ENCODE results near the gene ZNF12. TPM values are rescaled to one million over a fixed set of nuclear protein-coding genes. Genes with fewer than 3 reads are reported as not detected.
"Not testable (repeated sequence)": the region's sequence is repeated elsewhere in the genome, so short reads cannot be mapped to it uniquely, and the experiment has no call there.

ZNF12 gene
- total RNA-seq: 10 to 100 TPM; 15.5 to 18.0 TPM
- 10.3 TPM for polyA plus RNA-seq (ENCODE audit: insufficient read depth, low read depth, low replicate concordance)
- long read RNA-seq, donor 1, full-length matches to known transcripts: 8 of 8 reads
- long read RNA-seq, donor 1, partial matches to known transcripts: 0 of 8 reads
- long read RNA-seq, donor 1, other reads (novel, unspliced or antisense): 0 of 8 reads
- long read RNA-seq, donor 2, full-length matches to known transcripts: 5 of 5 reads
- long read RNA-seq, donor 2, partial matches to known transcripts: 0 of 5 reads
- long read RNA-seq, donor 2, other reads (novel, unspliced or antisense): 0 of 5 reads

- peak; percentile 96 for DNase-seq
- no peaks in the 10 kb centered on the region for H3K36me3 ChIP-seq (ENCODE audit: low read depth, missing control alignments)
- intact Hi-C loops (cut with DNase I; ENCODE audit: low total_unique reads): no loop called here
- peak within 1 kb of the TSS; percentile 51 to 89 for H3K27ac ChIP-seq
- peaks cover 10% of the 10 kb centered on the region for H3K4me1 ChIP-seq
- no peaks in the 10 kb centered on the region for H3K27me3 ChIP-seq
- 1 to 4% methylated on average over 19 to 55 of the region's 65 CpGs for WGBS, 2 donors
- TF ChIP-seq, protein P1, sequence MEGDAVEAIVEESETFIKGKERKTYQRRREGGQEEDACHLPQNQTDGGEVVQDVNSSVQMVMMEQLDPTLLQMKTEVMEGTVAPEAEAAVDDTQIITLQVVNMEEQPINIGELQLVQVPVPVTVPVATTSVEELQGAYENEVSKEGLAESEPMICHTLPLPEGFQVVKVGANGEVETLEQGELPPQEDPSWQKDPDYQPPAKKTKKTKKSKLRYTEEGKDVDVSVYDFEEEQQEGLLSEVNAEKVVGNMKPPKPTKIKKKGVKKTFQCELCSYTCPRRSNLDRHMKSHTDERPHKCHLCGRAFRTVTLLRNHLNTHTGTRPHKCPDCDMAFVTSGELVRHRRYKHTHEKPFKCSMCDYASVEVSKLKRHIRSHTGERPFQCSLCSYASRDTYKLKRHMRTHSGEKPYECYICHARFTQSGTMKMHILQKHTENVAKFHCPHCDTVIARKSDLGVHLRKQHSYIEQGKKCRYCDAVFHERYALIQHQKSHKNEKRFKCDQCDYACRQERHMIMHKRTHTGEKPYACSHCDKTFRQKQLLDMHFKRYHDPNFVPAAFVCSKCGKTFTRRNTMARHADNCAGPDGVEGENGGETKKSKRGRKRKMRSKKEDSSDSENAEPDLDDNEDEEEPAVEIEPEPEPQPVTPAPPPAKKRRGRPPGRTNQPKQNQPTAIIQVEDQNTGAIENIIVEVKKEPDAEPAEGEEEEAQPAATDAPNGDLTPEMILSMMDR (IDR thresholded peaks at IDR 0.05): peak in 1 of 3 experiments; percentile 2
- TF ChIP-seq POLR2A (IDR thresholded peaks at IDR 0.05): no peak
- peak within 1 kb of the TSS; percentile 91 to 98 for H3K4me3 ChIP-seq
- H3K9me3 ChIP-seq: no peaks in the 10 kb centered on the region
Observed at GRCh38 chr7:6706666-6707407, at the start of gene ZNF12. Gene ZNF12, minus strand, starts transcription at chr7:6706947. Its CDS starts 1,774 bp downstream, at chr7:6705173.

GRCh38 chr7:6753964-6754363 is 47.2 kb upstream of the ZNF12 start, which contains the start of gene RSPH10B2:
Gene RSPH10B2, plus strand, starts transcription at chr7:6754103. Its CDS starts 3,575 bp downstream, at chr7:6757678.
- H3K4me1 ChIP-seq; H3K27ac ChIP-seq; DNase-seq; intact Hi-C loops (cut with DNase I; ENCODE audit: low total_unique reads); H3K9me3 ChIP-seq; H3K36me3 ChIP-seq (ENCODE audit: low read depth, missing control alignments); H3K27me3 ChIP-seq: not testable (repeated sequence)
- H3K4me3 ChIP-seq: peak within 1 kb of the TSS in 1 of 2 donors; percentile 26
- 18% methylated on average over 13 of the region's 38 CpGs; no CpG with 5 or more reads in 1 of the 2 donors for WGBS, 2 donors

DNA sequence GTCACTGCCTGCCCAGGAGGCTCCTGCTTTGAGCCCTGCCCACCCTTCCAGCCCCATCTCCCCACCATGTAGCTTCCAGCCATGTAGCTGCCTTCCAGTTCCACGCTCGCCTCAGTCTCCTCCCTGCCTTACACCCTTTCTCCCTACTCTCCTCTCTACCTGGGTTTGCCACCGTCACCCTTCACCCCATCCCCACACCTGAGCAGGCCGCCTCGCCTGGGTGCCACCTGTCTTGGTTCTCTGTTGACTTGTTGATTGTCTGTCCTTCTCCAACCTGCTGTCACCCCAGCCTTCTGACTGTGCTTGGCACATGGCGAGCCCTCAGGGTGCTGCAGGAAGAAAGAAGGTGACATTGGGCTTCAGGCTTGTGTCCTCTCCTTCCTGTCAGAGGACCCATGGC is 43.4 kb upstream of the ZNF12 start:
- H3K4me3 ChIP-seq; H3K9me3 ChIP-seq; H3K27ac ChIP-seq; H3K27me3 ChIP-seq; DNase-seq; H3K4me1 ChIP-seq; H3K36me3 ChIP-seq (ENCODE audit: low read depth, missing control alignments); intact Hi-C loops (cut with DNase I; ENCODE audit: low total_unique reads): not testable (repeated sequence)
- WGBS, 2 donors: 99 to 100% methylated on average over 5 to 6 of the region's 6 CpGs

- intact Hi-C loops (cut with DNase I; ENCODE audit: low total_unique reads); H3K27ac ChIP-seq; H3K4me3 ChIP-seq; H3K27me3 ChIP-seq; H3K4me1 ChIP-seq; H3K36me3 ChIP-seq (ENCODE audit: low read depth, missing control alignments); H3K9me3 ChIP-seq; DNase-seq: not testable (repeated sequence)
- WGBS, 2 donors: 75 to 90% methylated on average over 6 to 7 of the region's 12 CpGs
Observed at GRCh38 chr7:6749335-6749734, 42.6 kb upstream of the ZNF12 start.

DNA sequence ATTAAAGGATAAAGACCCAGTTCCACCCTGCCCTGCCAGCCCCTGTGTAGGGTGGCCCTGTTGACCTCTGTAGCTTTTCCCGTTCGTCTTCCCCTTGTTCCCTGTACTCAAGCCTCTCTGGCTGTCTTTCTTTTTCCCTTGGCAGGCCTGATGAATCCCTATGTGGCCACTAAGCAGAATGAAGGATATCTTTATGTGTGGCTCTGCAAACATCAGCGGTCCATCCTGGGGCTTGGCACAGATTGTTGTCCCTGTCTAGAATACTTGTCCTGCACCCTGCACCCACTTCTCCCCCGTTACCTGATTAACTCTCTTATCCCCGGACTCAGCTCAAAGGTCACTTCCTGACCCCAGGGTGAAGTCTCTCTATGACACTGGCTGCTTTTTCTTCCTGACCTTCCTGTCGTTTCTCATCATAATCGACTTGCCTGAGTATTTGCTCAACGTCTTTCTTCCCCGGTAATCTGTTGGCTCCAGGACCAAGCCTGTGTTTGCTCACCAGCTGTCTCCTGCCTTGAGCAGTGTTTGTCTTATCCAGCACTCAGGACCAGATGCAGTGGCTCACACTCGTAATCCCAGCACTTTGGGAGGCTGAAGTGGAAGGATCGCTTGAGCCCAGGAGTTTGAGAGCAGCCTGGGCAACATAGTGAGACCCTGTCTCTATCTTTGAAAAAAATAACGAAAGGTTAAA is 37.8 kb upstream of the ZNF12 start:
- intact Hi-C loops (cut with DNase I; ENCODE audit: low total_unique reads); H3K9me3 ChIP-seq; H3K27ac ChIP-seq; DNase-seq; H3K27me3 ChIP-seq; H3K36me3 ChIP-seq (ENCODE audit: low read depth, missing control alignments); H3K4me1 ChIP-seq; H3K4me3 ChIP-seq: not testable (repeated sequence)
- 65 to 82% methylated on average over 2 of the region's 12 CpGs for WGBS, 2 donors

- 92% methylated on average over 9 of the region's 11 CpGs; no CpG with 5 or more reads in 1 of the 2 donors for WGBS, 2 donors
- H3K4me3 ChIP-seq; H3K4me1 ChIP-seq; H3K27ac ChIP-seq; H3K9me3 ChIP-seq; intact Hi-C loops (cut with DNase I; ENCODE audit: low total_unique reads); DNase-seq; H3K36me3 ChIP-seq (ENCODE audit: low read depth, missing control alignments); H3K27me3 ChIP-seq: not testable (repeated sequence)
Observed at GRCh38 chr7:6738415-6738814, 31.7 kb upstream of the ZNF12 start.

- Histone ChIP-seq H3K27me3 (no peaks in the 10 kb centered on the region), H3K4me3 (peak overlapping the region; percentile 89 to 97), H3K36me3 (ENCODE audit: low read depth, missing control alignments) (no peaks in the 10 kb centered on the region), H3K4me1 (peaks cover 4% of the 10 kb centered on the region), H3K27ac (peak overlapping the region; percentile 86 to 89), H3K9me3 (no peaks in the 10 kb centered on the region)
- peak; percentile 83 for DNase-seq
- intact Hi-C loops (cut with DNase I; ENCODE audit: low total_unique reads): no loop called here
- TF ChIP-seq POLR2A (IDR thresholded peaks at IDR 0.05): no peak
- TF ChIP-seq, protein P1 (IDR thresholded peaks at IDR 0.05): no peak
- WGBS, 2 donors: 0 to 1% methylated on average over 16 to 18 of the region's 18 CpGs
Observed at GRCh38 chr7:6730343-6730633, 23.5 kb upstream of the ZNF12 start.
